K562 (cell line): ENCODE results near the gene GALT. TPM values are rescaled to one million over a fixed set of nuclear protein-coding genes. Genes with fewer than 3 reads are reported as not detected.

Experiments used
- CHCHD3 ChIP-seq: fragments of 250-450 bp; sonication (Bioruptor Pico); IDR thresholded peaks from 2 replicates; pipeline ENCODE4 v2.1.2; 2022; ENCODE audit warnings: mild to moderate bottlenecking
- GABPB1 ChIP-seq: sonication (generic); formaldehyde crosslinking; IDR thresholded peaks from 2 replicates; pipeline ENCODE4 v1.8.0; 2022; ENCODE audit warnings: mild to moderate bottlenecking, missing genetic modification reagents
- HSF4 ChIP-seq: fragments of 250-450 bp; sonication (Bioruptor Pico); IDR thresholded peaks from 2 replicates; pipeline ENCODE4 v2.1.2; 2022; ENCODE audit warnings: mild to moderate bottlenecking, moderate library complexity, borderline replicate concordance
- NCOA1 ChIP-seq: fragments of 450-650 bp; IDR thresholded peaks from 2 replicates; pipeline ENCODE4 v1.6.1; 2016; ENCODE audit warnings: low read depth
- NR2C1 ChIP-seq, 2 experiments: fragments of 450-650 bp; IDR thresholded peaks; 2 replicates each; pipeline ENCODE4 v1.6.1; 2017; ENCODE audit warnings: mild to moderate bottlenecking in 2 of 2, antibody characterized with exemption in 1 of 2, inconsistent platforms in 1 of 2, missing compliant biosample characterization in 1 of 2, missing genetic modification characterization in 1 of 2
- RNF219 ChIP-seq: fragments of 250-450 bp; sonication (Bioruptor Pico); IDR thresholded peaks from 2 replicates; pipeline ENCODE4 v1.5.0; 2022; ENCODE audit warnings: mild to moderate bottlenecking
- SRF ChIP-seq, 2 experiments: fragments of 250-450, 450-650 bp in 1 of 2; sonication (Bioruptor Pico) in 1 of 2; sonication (generic) in 1 of 2; formaldehyde crosslinking; IDR thresholded peaks; 2 replicates each; pipeline versions ENCODE4 v1.5.0 to v1.5.1; 2020 to 2022; ENCODE audit warnings: mild to moderate bottlenecking in 1 of 2, missing genetic modification reagents in 1 of 2
- ZNF3 ChIP-seq: fragments of 250-450 bp; sonication (Bioruptor Pico); IDR thresholded peaks from 2 replicates; pipeline ENCODE4 v1.5.0; 2021; ENCODE audit warnings: mild to moderate bottlenecking, moderate library complexity
- ZNF507 ChIP-seq: conservative IDR thresholded peaks from 2 replicates; pipeline ENCODE4 v1.6.1; 2017; ENCODE audit warnings: missing genetic modification characterization, missing compliant biosample characterization
- polyA plus RNA-seq, 8 experiments: library from polyadenylated mRNA; depleted of rRNA in 4 of 8; stranded (reverse) in 5 of 8; unstranded in 3 of 8; fragments of >200 nt; fragmentation: Nextera tagmentation in 2 of 8; fragmentation: Illumina TruSeq in 1 of 8; extraction: Ambion mirVana in 2 of 8; extraction: Trizol in 1 of 8; gene quantifications; 2 replicates each; pipeline versions ENCODE4 v1.2.1 to v1.2.3, GENCODE V29; 2011 to 2014; ENCODE audit warnings: inconsistent platforms in 1 of 8, missing spikeins in 1 of 8
- total RNA-seq, 7 experiments: library from RNA; depleted of rRNA in 6 of 7; stranded (reverse); fragments of >200 nt in 6 of 7; fragmentation: Illumina TruSeq in 2 of 7; extraction: Trizol in 2 of 7; gene quantifications; 2 replicates each; pipeline versions ENCODE4 v1.2.1 to v1.2.3, GENCODE V29; 2011 to 2021; ENCODE audit warnings: low replicate concordance in 1 of 7
- TF ChIP-seq, protein P1 (sequence below): fragments of 450-650 bp; IDR thresholded peaks from one replicate; pipeline ENCODE4 v1.6.1; 2018; ENCODE audit warnings: mild to moderate bottlenecking, moderate library complexity; ENCODE audit not compliant: partially characterized antibody
- TF ChIP-seq, protein P2 (sequence below): sonication (generic); formaldehyde crosslinking; IDR thresholded peaks from 2 replicates; pipeline ENCODE4 v1.8.1; 2023; ENCODE audit warnings: mild to moderate bottlenecking, missing genetic modification reagents
- TF ChIP-seq, protein P3 (sequence below): IDR thresholded peaks from 3 replicates; pipeline ENCODE4 v1.6.1; 2011; ENCODE audit warnings: borderline replicate concordance, mild to moderate bottlenecking; ENCODE audit not compliant: insufficient read length, insufficient read depth
- TF ChIP-seq, protein P4 (sequence below): sonication (generic); formaldehyde crosslinking; IDR thresholded peaks from 2 replicates; pipeline ENCODE4 v1.4.0; 2020; ENCODE audit warnings: mild to moderate bottlenecking, missing genetic modification reagents

The GALT gene
- total and polyA plus RNA-seq, 9 of the 15 experiments (the other 6 are each of a cell fraction or from before 2014, with no cell fraction given), result 7.3 to 29.2 (median 15.6) TPM

GRCh38 chr9:34610434-34611206 lies 35.9 kb upstream of the GALT start (continued):
- TF ChIP-seq, protein P1, sequence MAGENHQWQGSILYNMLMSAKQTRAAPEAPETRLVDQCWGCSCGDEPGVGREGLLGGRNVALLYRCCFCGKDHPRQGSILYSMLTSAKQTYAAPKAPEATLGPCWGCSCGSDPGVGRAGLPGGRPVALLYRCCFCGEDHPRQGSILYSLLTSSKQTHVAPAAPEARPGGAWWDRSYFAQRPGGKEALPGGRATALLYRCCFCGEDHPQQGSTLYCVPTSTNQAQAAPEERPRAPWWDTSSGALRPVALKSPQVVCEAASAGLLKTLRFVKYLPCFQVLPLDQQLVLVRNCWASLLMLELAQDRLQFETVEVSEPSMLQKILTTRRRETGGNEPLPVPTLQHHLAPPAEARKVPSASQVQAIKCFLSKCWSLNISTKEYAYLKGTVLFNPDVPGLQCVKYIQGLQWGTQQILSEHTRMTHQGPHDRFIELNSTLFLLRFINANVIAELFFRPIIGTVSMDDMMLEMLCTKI, result no peak
- TF ChIP-seq GABPB1 (CRISPR knock-in tag) (0 out of 2 replicates have a peak, but pooled peaks have one; percentile 17), RNF219 (CRISPR knock-in tag) (no peak), HSF4 (CRISPR knock-in tag) (no peak), ZNF507 (tag) (no peak), ZNF3 (CRISPR knock-in tag) (no peak), CHCHD3 (CRISPR knock-in tag) (no peak), NR2C1 (IDR thresholded peaks at IDR 0.05) (no peak), NR2C1 (tag; IDR thresholded peaks at IDR 0.05) (no peak), NCOA1 (no peak), SRF (CRISPR knock-in tag; IDR thresholded peaks at IDR 0.05) (peak in 1 of 2 experiments; percentile 88; a peak in 2 of 4 replicates)
- TF ChIP-seq, protein P2, sequence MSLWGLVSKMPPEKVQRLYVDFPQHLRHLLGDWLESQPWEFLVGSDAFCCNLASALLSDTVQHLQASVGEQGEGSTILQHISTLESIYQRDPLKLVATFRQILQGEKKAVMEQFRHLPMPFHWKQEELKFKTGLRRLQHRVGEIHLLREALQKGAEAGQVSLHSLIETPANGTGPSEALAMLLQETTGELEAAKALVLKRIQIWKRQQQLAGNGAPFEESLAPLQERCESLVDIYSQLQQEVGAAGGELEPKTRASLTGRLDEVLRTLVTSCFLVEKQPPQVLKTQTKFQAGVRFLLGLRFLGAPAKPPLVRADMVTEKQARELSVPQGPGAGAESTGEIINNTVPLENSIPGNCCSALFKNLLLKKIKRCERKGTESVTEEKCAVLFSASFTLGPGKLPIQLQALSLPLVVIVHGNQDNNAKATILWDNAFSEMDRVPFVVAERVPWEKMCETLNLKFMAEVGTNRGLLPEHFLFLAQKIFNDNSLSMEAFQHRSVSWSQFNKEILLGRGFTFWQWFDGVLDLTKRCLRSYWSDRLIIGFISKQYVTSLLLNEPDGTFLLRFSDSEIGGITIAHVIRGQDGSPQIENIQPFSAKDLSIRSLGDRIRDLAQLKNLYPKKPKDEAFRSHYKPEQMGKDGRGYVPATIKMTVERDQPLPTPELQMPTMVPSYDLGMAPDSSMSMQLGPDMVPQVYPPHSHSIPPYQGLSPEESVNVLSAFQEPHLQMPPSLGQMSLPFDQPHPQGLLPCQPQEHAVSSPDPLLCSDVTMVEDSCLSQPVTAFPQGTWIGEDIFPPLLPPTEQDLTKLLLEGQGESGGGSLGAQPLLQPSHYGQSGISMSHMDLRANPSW (CRISPR knock-in tag), result no peak
- TF ChIP-seq, protein P3, sequence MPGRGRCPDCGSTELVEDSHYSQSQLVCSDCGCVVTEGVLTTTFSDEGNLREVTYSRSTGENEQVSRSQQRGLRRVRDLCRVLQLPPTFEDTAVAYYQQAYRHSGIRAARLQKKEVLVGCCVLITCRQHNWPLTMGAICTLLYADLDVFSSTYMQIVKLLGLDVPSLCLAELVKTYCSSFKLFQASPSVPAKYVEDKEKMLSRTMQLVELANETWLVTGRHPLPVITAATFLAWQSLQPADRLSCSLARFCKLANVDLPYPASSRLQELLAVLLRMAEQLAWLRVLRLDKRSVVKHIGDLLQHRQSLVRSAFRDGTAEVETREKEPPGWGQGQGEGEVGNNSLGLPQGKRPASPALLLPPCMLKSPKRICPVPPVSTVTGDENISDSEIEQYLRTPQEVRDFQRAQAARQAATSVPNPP, result no peak
- TF ChIP-seq, protein P4, sequence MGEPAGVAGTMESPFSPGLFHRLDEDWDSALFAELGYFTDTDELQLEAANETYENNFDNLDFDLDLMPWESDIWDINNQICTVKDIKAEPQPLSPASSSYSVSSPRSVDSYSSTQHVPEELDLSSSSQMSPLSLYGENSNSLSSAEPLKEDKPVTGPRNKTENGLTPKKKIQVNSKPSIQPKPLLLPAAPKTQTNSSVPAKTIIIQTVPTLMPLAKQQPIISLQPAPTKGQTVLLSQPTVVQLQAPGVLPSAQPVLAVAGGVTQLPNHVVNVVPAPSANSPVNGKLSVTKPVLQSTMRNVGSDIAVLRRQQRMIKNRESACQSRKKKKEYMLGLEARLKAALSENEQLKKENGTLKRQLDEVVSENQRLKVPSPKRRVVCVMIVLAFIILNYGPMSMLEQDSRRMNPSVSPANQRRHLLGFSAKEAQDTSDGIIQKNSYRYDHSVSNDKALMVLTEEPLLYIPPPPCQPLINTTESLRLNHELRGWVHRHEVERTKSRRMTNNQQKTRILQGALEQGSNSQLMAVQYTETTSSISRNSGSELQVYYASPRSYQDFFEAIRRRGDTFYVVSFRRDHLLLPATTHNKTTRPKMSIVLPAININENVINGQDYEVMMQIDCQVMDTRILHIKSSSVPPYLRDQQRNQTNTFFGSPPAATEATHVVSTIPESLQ (CRISPR knock-in tag), result no peak
- TF ChIP-seq, all 486 proteins: peak for 7
